Peyer's patch (tissue), 4 donors: Measurements from ENCODE around the gene KLC4.

Source experiments
- CTCF ChIP-seq, 6 experiments: fragments of 450-650 bp in 4 of 6; fragments of 200-600 bp in 2 of 6; sonication (generic) in 1 of 6; IDR thresholded peaks; one replicate each; pipeline ENCODE4 v1.5.1; 2017 to 2019; ENCODE audit warnings: antibody characterized with exemption in 6 of 6, mild to moderate bottlenecking in 3 of 6, moderate library complexity in 1 of 6
- POLR2A ChIP-seq, 2 donors: fragments of 450-650 bp; IDR thresholded peaks; one replicate each; pipeline ENCODE4 v1.5.1; 2017; ENCODE audit warnings: antibody characterized with exemption in 2 of 2, mild to moderate bottlenecking in 2 of 2, moderate library complexity in 2 of 2

GRCh38 chr6:43054206-43054943, 5.1 kb upstream of the KLC4 start:
- TF ChIP-seq CTCF (IDR thresholded peaks at IDR 0.05) (no peak), POLR2A (IDR thresholded peaks at IDR 0.05) (no peak)
